ENCODE results near the gene CAV1.

GRCh38 chr7:116512520-116513188 lies 12.2 kb upstream of the CAV1 start:
- no peak for TF ChIP-seq CTCF (conservative IDR thresholded peaks at IDR 0.05; ENCODE audit: low read depth, low read length)
- no peak for TF ChIP-seq POLR2A (IDR thresholded peaks at IDR 0.05; ENCODE audit: low read depth, low read length)
- TF ChIP-seq, protein P1, sequence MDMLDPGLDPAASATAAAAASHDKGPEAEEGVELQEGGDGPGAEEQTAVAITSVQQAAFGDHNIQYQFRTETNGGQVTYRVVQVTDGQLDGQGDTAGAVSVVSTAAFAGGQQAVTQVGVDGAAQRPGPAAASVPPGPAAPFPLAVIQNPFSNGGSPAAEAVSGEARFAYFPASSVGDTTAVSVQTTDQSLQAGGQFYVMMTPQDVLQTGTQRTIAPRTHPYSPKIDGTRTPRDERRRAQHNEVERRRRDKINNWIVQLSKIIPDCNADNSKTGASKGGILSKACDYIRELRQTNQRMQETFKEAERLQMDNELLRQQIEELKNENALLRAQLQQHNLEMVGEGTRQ (IDR thresholded peaks at IDR 0.05; ENCODE audit: low read depth, low read length) = no peak
- no peak for TF ChIP-seq RFX5 (IDR thresholded peaks at IDR 0.05; ENCODE audit: low read depth, low read length)
- no peak for TF ChIP-seq MXI1 (IDR thresholded peaks at IDR 0.05; ENCODE audit: borderline replicate concordance, low read depth, low read length)
- TF ChIP-seq, protein P2, sequence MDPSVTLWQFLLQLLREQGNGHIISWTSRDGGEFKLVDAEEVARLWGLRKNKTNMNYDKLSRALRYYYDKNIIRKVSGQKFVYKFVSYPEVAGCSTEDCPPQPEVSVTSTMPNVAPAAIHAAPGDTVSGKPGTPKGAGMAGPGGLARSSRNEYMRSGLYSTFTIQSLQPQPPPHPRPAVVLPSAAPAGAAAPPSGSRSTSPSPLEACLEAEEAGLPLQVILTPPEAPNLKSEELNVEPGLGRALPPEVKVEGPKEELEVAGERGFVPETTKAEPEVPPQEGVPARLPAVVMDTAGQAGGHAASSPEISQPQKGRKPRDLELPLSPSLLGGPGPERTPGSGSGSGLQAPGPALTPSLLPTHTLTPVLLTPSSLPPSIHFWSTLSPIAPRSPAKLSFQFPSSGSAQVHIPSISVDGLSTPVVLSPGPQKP (IDR thresholded peaks at IDR 0.05; ENCODE audit: borderline replicate concordance, low read depth, low read length) = no peak
- TF ChIP-seq CEBPB (IDR thresholded peaks at IDR 0.05; ENCODE audit: low read depth, low read length) = no peak
- TF ChIP-seq BHLHE40 (IDR thresholded peaks at IDR 0.05; ENCODE audit: low read depth, low read length) = no peak
- no peak for TF ChIP-seq FOS (IDR thresholded peaks at IDR 0.05; ENCODE audit: low read depth, low read length)
- no peak for TF ChIP-seq RAD21 (IDR thresholded peaks at IDR 0.05; ENCODE audit: low read length)
- no peak for TF ChIP-seq MAZ (IDR thresholded peaks at IDR 0.05; ENCODE audit: borderline replicate concordance, low read depth, low read length)
- peak; percentile 48 for TF ChIP-seq RCOR1 (IDR thresholded peaks at IDR 0.05; ENCODE audit: insufficient replicate concordance, low read length)
- TF ChIP-seq SMC3 (IDR thresholded peaks at IDR 0.05; ENCODE audit: low read depth, low read length) = no peak
- TF ChIP-seq CHD1 (IDR thresholded peaks at IDR 0.05; ENCODE audit: low read depth, low read length) = no peak
